ENCODE measurements around the gene LRRC30.
"Not testable (repeated sequence)": the region's sequence is repeated elsewhere in the genome, so short reads cannot be mapped to it uniquely, and the experiment has no call there.

Gene LRRC30
- total RNA-seq, result 0 reads per million in 2 experiments

DNA sequence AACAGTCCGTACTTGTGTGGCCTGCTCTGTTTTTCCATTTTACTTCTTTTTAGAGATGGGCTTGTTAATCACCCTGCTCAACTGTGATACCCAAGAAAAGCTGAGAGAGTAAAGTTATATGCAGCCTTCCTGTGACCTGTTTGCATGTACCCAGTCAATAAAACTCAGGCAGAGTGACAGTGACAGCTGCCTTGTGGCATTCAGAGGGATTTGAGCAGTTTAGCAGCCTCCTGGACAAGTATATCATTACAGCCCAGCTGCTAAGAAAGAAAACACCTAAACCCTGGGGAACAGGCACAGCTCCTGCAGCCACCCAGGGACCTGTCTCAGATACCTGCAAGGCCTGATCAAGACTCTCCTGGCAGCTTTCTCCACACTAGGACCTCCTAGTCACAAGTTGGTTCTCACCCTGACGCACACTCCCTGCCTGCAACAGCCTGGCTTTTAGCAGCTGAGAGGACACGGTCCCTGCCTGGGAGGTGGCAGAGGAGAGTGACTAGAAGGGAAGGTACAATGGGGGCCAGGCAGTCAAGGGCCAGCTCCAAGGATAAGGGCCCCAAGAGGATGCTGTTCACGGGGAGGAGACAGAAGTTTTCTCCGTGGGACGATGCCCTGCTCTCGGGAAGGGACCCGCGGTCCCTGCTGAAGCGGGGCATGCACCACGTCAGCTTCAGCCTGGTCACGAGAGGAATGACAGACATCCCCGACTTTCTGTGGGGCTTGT lies at the start of gene LRRC30:
Gene LRRC30, plus strand, starts transcription at position 464 of the 724 bp plus-strand sequence. Its CDS starts 50 bp downstream, at position 514.
- no peak for DNase-seq (ENCODE audit: low read depth)

DNA sequence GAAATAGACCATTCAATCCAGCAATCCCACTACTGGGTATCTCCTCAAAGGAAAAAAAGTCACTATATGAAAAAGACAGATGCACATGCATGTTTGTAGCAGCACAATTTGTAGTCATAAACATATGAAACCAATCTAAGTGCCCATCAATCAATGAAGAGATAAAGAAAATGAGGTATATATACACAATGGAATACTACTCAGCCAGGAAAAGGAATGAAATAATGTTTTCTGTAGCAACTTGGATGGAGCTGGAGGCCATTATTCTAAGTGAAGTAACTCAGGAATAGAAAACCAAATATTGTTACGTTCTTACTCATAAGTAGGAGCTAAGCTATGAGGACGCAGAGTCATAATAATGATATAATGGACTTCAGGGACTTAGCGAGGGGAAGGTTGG lies 45.2 kb upstream of the LRRC30 start:
- DNase-seq (ENCODE audit: low read depth), result no peak

- no peak for DNase-seq (ENCODE audit: low read depth)
Observed at GRCh38 chr18:7190547-7191156, 40.2 kb upstream of the LRRC30 start.

GRCh38 chr18:7191736-7192135 lies 39.2 kb upstream of the LRRC30 start:
- DNase-seq (ENCODE audit: low read depth), result no peak

- DNase-seq (ENCODE audit: low read depth), result no peak
Observed at GRCh38 chr18:7195266-7195665, 35.6 kb upstream of the LRRC30 start.

GRCh38 chr18:7196421-7196820 lies 34.5 kb upstream of the LRRC30 start:
- DNase-seq (ENCODE audit: low read depth), result no peak

DNA sequence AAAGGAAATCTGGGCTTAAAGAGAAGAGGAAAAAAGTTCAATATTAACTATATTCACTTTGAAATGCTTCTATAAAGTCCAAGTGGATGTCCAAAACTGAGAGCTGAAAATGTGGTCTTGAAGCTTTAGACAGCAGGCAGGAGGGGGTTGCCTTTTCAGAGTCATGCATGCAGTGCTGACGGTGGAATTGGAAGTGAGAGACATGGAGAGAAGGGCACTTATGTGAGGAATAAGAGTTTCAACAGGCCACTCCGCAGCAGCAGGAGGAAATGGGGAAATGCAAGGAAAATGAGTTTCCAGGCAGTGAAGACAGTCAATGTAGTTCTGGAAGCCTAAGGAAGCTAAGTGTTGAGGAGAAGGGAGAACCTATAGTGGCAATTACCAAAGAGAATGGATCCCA lies 33.0 kb upstream of the LRRC30 start:
- DNase-seq (ENCODE audit: low read depth), result no peak

DNA sequence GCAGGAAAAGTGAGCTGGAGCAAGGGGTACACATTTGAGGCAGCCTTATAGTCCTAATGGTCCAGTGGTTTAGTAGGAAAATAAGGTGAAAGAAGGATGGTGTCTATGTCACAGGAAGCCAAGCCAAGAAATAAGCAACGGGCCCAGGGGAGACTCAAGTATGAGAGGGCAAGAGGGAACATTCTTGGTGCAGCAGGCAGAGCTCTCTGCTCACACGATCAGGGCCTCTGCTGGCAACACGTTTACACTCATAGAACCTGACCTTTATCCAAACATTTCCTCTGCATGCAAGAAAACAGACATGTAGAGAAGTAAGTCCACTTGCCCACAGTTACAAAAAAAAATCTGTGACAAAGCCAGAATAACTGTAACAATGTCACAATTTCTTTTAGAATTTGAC lies 32.6 kb upstream of the LRRC30 start:
- DNase-seq (ENCODE audit: low read depth), result no peak

GRCh38 chr18:7201096-7201495 lies 29.8 kb upstream of the LRRC30 start:
- DNase-seq (ENCODE audit: low read depth), result no peak

DNA sequence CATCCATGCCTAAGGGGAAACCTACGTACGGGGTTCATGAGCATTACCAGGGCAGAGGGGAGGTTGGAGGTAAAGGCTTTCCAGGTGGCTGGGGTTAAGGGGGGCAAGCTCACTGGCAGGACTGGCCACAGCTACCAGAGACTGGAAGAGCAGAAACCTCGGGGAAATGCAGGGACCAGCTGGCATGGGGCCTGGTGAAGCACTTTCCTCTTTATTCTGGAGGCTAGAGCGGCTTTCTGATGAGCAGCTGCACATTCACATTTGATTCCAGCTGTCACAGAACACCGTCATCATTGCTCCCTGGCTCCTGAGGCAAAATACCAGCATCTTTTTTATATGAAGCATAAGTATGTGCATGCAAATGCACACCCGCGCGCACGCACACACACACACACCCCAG lies 28.7 kb upstream of the LRRC30 start:
- DNase-seq (ENCODE audit: low read depth), result no peak

GRCh38 chr18:7203601-7204000 lies 27.3 kb upstream of the LRRC30 start:
- not testable (repeated sequence) for DNase-seq (ENCODE audit: low read depth)

DNA sequence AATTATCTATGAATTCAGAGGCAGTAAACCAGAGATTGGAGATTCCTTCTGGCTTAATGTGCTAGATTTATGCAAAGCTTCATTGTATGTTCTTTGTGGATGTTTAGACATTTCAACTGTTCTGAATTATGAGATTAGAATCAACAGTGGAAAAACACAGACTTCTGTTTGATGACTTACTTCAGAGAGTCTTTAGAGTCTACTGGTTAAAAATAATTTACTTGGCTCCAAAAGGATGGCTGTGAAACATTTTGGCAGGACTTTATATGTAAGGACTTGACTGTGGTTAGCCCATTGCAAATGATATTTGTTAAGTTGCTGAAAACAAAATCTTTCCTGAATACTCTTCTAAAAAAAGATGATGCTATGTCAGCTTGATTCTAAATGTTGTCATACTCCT lies 25.5 kb upstream of the LRRC30 start:
- DNase-seq (ENCODE audit: low read depth), result no peak

GRCh38 chr18:7206217-7206616 lies 24.7 kb upstream of the LRRC30 start:
- no peak for DNase-seq (ENCODE audit: low read depth)

DNA sequence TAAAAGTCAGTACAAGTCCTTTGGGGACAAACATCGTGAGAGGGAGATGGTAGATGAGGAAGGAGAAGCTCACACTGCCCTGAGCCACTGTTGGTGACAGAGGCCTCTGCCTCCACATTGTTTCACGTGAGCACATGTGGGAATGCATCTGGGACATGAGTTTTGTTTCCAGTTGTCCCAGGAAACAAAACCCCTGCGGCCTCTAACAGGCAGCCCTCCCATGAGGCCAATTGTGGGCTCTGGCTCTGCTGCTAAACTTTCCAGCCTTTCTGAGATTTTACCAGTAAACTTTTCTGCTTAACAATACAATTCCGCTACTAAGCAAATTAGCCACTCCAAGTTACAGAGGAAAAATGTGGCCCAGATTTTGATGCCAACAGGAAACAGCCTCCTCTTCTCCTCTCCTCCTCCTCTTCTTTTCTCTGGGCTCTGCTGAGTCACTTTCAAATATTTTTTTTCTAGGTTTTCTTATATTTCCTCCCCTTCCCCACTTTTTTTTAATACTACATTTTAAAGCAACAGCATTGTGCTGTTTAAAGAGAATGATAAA lies 23.4 kb upstream of the LRRC30 start:
- no peak for DNase-seq (ENCODE audit: low read depth)

GRCh38 chr18:7221424-7222155 lies 9.3 kb upstream of the LRRC30 start:
- DNase-seq (ENCODE audit: low read depth), result no peak

DNA sequence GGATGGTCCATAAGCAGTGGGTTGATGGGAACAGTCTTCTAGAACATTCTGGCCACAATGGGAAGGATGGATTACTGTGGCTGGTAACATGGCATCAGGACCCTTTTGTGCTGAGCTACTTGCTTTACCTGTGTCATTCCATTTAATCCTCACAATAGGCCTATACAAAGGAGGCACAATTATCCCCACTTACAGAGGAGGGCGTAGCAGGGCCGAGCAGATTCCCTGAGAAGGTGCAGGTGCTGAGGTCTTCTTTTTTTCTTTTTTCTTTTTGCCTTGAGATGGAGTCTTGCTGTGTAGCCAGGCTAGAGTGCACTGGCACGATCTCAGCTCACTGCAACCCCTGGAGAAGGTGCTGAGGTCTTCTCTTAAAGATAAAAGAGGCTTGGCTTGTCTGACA lies 6.7 kb upstream of the LRRC30 start:
- no peak for DNase-seq (ENCODE audit: low read depth)

- DNase-seq (ENCODE audit: low read depth), result no peak
Observed at GRCh38 chr18:7232218-7232617, 1.3 kb downstream of the LRRC30 start.

GRCh38 chr18:7233134-7233810 lies 2.4 kb downstream of the LRRC30 start:
- DNase-seq (ENCODE audit: low read depth), result no peak

DNA sequence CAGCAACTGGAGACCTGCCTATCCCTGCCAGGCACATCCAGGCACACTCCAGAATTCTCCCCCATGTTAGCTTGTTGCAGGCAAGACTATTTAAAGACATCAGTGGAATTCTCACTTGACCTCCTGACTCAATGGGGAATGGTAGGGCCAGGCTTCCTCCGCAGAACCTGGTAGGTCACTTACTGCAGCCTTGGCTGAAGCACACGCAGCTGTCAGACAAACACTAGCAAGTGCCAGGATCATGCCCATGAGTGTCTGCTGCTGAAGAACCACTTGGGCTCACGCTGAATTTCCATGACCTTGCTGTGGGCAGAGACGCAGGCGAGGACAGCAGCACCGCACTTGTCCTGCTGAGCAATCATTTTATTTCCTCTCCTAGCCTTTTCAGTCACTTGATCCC lies 3.2 kb downstream of the LRRC30 start:
- no peak for DNase-seq (ENCODE audit: low read depth)

DNA sequence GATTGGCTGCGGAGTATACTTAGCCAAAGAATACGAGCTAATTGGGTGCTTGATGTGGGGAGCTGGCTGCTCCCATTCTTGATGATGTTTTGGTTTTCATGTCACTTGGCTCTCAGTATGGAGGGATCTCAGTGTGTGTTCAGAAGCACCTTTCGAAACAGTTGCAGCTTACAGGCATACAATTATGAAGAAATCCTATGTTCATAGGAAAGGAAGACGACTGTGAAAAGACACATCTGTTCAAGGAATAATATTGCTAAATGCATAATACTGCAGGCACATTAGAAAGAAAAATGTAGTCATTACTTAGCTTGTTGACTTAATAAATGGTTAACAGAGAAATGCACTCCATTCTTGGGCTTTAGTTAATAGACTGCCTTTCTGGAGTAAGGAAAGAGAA lies 4.1 kb downstream of the LRRC30 start:
- no peak for DNase-seq (ENCODE audit: low read depth)

- DNase-seq (ENCODE audit: low read depth), result no peak
Observed at GRCh38 chr18:7236072-7236471, 5.2 kb downstream of the LRRC30 start.

GRCh38 chr18:7236933-7237332 lies 6.0 kb downstream of the LRRC30 start:
- DNase-seq (ENCODE audit: low read depth), result no peak

Measured in T follicular helper cell (primary cell).